HepG2 (cell line): ENCODE measurements around the gene EIF4G1. TPM values are rescaled to one million over a fixed set of nuclear protein-coding genes. Genes with fewer than 3 reads are reported as not detected.

ENCODE experiments used
- GABPB1 ChIP-seq: IDR thresholded peaks from 2 replicates; pipeline ENCODE4 v1.6.1; 2016; ENCODE audit warnings: mild to moderate bottlenecking, missing genetic modification reagents, moderate library complexity, missing compliant biosample characterization
- HCFC1 ChIP-seq: fragments of 150-350 bp; IDR thresholded peaks from 2 replicates; pipeline ENCODE4 v1.6.1; 2014; ENCODE audit warnings: low read depth, low read length
- NFIC ChIP-seq: IDR thresholded peaks from 2 replicates; pipeline ENCODE4 v1.6.1; 2012; ENCODE audit warnings: mild to moderate bottlenecking, low read length, inconsistent platforms
- NFKB2 ChIP-seq: sonication (generic); formaldehyde crosslinking; IDR thresholded peaks from 2 replicates; pipeline ENCODE4 v1.4.0; 2020; ENCODE audit warnings: missing genetic modification reagents, borderline replicate concordance
- NR1H2 ChIP-seq: sonication (generic); formaldehyde crosslinking; IDR thresholded peaks from 2 replicates; pipeline ENCODE4 v1.8.1; 2022; ENCODE audit warnings: low read depth, missing genetic modification reagents, borderline replicate concordance
- SETDB1 ChIP-seq: sonication (generic); formaldehyde crosslinking; IDR thresholded peaks from 2 replicates; pipeline ENCODE4 v1.5.1; 2020; ENCODE audit warnings: missing genetic modification reagents, mild to moderate bottlenecking, borderline replicate concordance
- STAT5B ChIP-seq: sonication (generic); formaldehyde crosslinking; IDR thresholded peaks from 2 replicates; pipeline ENCODE4 v1.4.0; 2020; ENCODE audit warnings: missing genetic modification reagents
- ZFP1 ChIP-seq: IDR thresholded peaks from 2 replicates; pipeline ENCODE4 v1.6.1; 2016
- ZNF256 ChIP-seq: sonication (generic); formaldehyde crosslinking; conservative IDR thresholded peaks from 2 replicates; pipeline ENCODE4 v1.4.0; 2020; ENCODE audit warnings: missing genetic modification reagents
- ZNF331 ChIP-seq: sonication (generic); formaldehyde crosslinking; IDR thresholded peaks from 2 replicates; pipeline ENCODE4 v1.4.0; 2020; ENCODE audit warnings: missing genetic modification reagents
- ZNF607 ChIP-seq: sonication (generic); formaldehyde crosslinking; IDR thresholded peaks from 2 replicates; pipeline ENCODE4 v1.5.1; 2020; ENCODE audit warnings: missing genetic modification reagents, mild to moderate bottlenecking, borderline replicate concordance
- ZNF746 ChIP-seq: sonication (generic); formaldehyde crosslinking; IDR thresholded peaks from 2 replicates; pipeline ENCODE4 v1.8.0; 2022; ENCODE audit warnings: mild to moderate bottlenecking, missing genetic modification reagents
- ZNF816 ChIP-seq: sonication (generic); formaldehyde crosslinking; IDR thresholded peaks from 2 replicates; pipeline ENCODE4 v1.8.0; 2022; ENCODE audit warnings: missing genetic modification reagents, mild to moderate bottlenecking, borderline replicate concordance
- polyA plus RNA-seq, 8 experiments: library from polyadenylated mRNA; depleted of rRNA in 3 of 8; stranded (reverse) in 7 of 8; unstranded in 1 of 8; fragments of >200 nt; fragmentation: Illumina TruSeq in 4 of 8; extraction: Trizol in 4 of 8; gene quantifications; 2 replicates each; pipeline versions ENCODE4 v1.2.1 to v1.2.3, GENCODE V29; 2011 to 2016; ENCODE audit warnings: low read depth in 4 of 8, missing spikeins in 1 of 8, mixed read lengths in 1 of 8; ENCODE audit not compliant: insufficient read depth in 1 of 8
- total RNA-seq, 5 experiments: library from RNA; depleted of rRNA; stranded (reverse); fragments of >200 nt; fragmentation: Illumina TruSeq; extraction: Trizol; gene quantifications; 2 replicates each; pipeline ENCODE4 v1.2.3, GENCODE V29; 2016; ENCODE audit warnings: low read depth in 1 of 5
- TF ChIP-seq, protein P1 (sequence below): sonication (generic); formaldehyde crosslinking; conservative IDR thresholded peaks from 2 replicates; pipeline ENCODE4 v1.4.0; 2020; ENCODE audit warnings: missing genetic modification reagents
- TF ChIP-seq, protein P2 (sequence below): sonication (generic); formaldehyde crosslinking; IDR thresholded peaks from 2 replicates; pipeline ENCODE4 v1.5.1; 2020; ENCODE audit warnings: missing genetic modification reagents, mild to moderate bottlenecking, borderline replicate concordance
- TF ChIP-seq, protein P3 (sequence below): sonication (generic); formaldehyde crosslinking; conservative IDR thresholded peaks from 2 replicates; pipeline ENCODE4 v1.4.0; 2020; ENCODE audit warnings: missing genetic modification reagents

The EIF4G1 gene
- total and polyA plus RNA-seq, 2 of the 13 experiments (the other 11 are each of a cell fraction or from before 2014, with no cell fraction given): 208 to 213 TPM

DNA sequence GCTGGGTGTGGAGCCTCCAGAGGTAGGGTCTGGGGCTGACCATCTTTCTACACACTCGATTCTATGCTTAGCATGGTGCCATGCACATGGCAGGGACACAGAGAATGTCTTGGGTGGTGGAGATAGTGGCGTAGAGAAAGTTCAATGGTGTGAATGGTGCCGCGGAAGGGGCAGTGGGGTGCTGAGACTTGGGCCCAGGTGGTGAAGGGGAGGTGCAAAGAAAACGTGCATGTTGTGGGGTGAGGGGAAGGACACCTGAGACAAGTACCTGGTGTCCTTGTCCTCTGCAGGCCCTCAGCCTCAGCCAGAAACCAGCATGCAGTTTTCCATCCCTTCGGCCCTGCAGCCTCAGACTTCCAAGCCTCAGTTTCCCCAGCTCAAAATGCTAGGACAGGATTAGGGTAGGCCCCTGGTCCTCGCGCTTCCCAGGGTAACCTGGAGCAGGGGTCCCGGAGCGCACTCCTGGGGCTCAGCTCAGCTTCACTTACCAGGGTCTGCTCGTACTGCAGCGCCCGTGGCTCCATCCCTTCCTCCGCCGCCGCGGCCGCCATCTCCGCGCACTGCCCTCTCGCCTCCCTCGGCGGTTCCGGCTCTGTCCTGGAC, 46.6 kb downstream of the EIF4G1 start (continued):
- no peak for TF ChIP-seq NFIC
- TF ChIP-seq, protein P1, sequence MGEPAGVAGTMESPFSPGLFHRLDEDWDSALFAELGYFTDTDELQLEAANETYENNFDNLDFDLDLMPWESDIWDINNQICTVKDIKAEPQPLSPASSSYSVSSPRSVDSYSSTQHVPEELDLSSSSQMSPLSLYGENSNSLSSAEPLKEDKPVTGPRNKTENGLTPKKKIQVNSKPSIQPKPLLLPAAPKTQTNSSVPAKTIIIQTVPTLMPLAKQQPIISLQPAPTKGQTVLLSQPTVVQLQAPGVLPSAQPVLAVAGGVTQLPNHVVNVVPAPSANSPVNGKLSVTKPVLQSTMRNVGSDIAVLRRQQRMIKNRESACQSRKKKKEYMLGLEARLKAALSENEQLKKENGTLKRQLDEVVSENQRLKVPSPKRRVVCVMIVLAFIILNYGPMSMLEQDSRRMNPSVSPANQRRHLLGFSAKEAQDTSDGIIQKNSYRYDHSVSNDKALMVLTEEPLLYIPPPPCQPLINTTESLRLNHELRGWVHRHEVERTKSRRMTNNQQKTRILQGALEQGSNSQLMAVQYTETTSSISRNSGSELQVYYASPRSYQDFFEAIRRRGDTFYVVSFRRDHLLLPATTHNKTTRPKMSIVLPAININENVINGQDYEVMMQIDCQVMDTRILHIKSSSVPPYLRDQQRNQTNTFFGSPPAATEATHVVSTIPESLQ (CRISPR knock-in tag): no peak
- TF ChIP-seq ZNF607 (CRISPR knock-in tag): no peak
- TF ChIP-seq, protein P2, sequence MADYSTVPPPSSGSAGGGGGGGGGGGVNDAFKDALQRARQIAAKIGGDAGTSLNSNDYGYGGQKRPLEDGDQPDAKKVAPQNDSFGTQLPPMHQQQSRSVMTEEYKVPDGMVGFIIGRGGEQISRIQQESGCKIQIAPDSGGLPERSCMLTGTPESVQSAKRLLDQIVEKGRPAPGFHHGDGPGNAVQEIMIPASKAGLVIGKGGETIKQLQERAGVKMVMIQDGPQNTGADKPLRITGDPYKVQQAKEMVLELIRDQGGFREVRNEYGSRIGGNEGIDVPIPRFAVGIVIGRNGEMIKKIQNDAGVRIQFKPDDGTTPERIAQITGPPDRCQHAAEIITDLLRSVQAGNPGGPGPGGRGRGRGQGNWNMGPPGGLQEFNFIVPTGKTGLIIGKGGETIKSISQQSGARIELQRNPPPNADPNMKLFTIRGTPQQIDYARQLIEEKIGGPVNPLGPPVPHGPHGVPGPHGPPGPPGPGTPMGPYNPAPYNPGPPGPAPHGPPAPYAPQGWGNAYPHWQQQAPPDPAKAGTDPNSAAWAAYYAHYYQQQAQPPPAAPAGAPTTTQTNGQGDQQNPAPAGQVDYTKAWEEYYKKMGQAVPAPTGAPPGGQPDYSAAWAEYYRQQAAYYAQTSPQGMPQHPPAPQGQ (CRISPR knock-in tag): peak; percentile 79; the same call in 1 of the 2 replicates
- 0 out of 2 replicates have a peak, but pooled peaks have one; percentile 13 for TF ChIP-seq NR1H2 (CRISPR knock-in tag)
- no peak for TF ChIP-seq NFKB2 (CRISPR knock-in tag)
- no peak for TF ChIP-seq STAT5B (CRISPR knock-in tag)
- TF ChIP-seq, protein P3, sequence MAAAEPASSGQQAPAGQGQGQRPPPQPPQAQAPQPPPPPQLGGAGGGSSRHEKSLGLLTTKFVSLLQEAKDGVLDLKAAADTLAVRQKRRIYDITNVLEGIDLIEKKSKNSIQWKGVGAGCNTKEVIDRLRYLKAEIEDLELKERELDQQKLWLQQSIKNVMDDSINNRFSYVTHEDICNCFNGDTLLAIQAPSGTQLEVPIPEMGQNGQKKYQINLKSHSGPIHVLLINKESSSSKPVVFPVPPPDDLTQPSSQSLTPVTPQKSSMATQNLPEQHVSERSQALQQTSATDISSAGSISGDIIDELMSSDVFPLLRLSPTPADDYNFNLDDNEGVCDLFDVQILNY: no peak
- TF ChIP-seq ZNF746 (CRISPR knock-in tag): no peak
- no peak for TF ChIP-seq HCFC1
- TF ChIP-seq ZFP1 (CRISPR knock-in tag): no peak
- TF ChIP-seq ZNF331: no peak
- TF ChIP-seq ZNF256 (CRISPR knock-in tag): no peak
- TF ChIP-seq GABPB1: peak; percentile 7; the same call in 1 of the 2 replicates
- no peak for TF ChIP-seq ZNF816 (CRISPR knock-in tag)
- no peak for TF ChIP-seq SETDB1 (CRISPR knock-in tag)
